ENCODE results near the gene SRPRA.
"Not testable (repeated sequence)": the region's sequence is repeated elsewhere in the genome, so short reads cannot be mapped to it uniquely, and the experiment has no call there.

SRPRA gene, protein sequence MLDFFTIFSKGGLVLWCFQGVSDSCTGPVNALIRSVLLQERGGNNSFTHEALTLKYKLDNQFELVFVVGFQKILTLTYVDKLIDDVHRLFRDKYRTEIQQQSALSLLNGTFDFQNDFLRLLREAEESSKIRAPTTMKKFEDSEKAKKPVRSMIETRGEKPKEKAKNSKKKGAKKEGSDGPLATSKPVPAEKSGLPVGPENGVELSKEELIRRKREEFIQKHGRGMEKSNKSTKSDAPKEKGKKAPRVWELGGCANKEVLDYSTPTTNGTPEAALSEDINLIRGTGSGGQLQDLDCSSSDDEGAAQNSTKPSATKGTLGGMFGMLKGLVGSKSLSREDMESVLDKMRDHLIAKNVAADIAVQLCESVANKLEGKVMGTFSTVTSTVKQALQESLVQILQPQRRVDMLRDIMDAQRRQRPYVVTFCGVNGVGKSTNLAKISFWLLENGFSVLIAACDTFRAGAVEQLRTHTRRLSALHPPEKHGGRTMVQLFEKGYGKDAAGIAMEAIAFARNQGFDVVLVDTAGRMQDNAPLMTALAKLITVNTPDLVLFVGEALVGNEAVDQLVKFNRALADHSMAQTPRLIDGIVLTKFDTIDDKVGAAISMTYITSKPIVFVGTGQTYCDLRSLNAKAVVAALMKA

DNA sequence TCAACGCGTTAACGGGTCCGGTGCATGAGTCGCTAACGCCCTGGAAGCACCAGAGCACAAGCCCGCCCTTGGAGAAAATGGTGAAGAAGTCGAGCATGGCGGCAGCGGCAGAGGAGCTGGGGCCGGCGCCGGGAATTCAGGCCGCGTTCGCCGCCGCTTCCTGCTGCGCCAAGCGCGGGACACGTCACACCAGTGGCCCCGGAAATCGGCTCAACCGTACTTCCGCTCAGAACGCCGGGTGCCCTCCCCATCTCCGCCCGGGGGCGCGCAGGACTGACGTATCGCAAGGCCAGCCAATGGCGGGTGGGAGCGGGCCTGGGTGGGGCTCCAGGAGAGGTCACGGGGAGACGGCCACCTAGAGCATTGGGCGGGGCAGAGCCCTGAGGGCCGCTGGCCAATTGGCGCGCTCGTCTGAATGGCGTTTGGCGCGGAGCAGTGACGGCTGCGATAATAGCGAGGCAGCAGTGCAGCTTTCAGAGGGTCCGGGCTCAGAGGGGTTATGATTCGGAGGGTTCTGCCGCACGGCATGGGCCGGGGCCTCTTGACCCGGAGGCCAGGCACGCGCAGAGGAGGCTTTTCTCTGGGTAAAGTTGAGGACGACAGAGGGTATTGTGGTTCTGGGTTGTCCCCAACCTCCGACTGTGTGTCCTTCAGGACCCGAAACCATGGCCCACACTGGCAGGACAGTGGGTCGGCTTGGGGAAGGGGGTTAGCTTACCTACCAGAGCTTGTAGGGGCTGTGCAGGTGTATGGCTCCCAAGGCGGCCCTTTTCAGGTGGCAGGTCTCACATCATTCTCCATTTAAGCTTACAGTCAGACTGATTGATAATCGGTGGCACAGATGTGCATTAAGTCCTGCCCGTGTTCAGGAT lies at the start of gene SRPRA, which contains the start of gene FOXRED1:
SRPRA (minus strand) TSS at position 188 of the 872 bp plus-strand sequence; CDS start at position 97, 91 bp downstream.
FOXRED1 (plus strand) TSS at position 447 of the 872 bp plus-strand sequence; CDS start at position 500, 53 bp downstream.
- peak; percentile 100 for DNase-seq

- peak; percentile 30 for DNase-seq
Measured at GRCh38 chr11:126317756-126318573, 49.3 kb upstream of the SRPRA start.

DNA sequence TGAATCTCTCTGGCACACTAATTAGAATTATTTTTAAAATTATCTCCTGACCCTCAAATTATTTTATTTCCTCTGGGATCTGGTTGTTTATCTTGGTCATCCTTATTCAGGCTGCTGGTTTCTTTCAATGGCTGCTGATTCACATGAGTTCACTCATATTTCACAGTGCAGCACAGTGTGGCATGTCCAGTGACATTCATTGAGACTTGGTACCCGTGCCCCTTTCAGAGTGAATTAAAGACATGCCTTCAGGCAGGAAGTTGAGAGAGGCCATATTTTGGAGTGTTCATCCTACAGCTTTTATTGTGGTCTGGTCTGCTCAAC lies 48.7 kb upstream of the SRPRA start:
- no peak for DNase-seq

GRCh38 chr11:126313826-126314225 lies 45.1 kb upstream of the SRPRA start:
- DNase-seq: no peak

DNA sequence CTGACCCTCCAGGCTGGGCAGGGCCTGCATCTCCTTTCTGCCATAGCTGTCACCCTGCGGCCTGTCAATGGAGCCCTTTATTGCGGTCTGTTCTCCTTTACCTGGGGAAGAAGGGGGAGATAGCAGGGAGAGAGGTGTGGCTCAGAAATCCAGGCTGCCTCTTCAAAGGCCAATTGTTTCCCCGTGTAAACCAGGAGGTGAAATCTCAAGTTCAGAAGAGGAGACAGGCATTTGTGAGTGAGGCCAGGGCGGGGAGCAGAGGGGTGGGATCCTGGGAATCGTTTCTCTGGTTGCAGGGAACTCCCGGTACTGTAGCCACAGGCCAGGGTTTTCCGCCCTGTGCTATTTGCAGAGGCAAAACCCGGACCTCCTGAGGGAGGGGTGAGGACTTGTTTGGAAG lies 44.3 kb upstream of the SRPRA start:
- no peak for DNase-seq

- DNase-seq: no peak
Measured at GRCh38 chr11:126311401-126312291, 43.0 kb upstream of the SRPRA start.

GRCh38 chr11:126310992-126311310 lies 42.3 kb upstream of the SRPRA start:
- DNase-seq: no peak

DNA sequence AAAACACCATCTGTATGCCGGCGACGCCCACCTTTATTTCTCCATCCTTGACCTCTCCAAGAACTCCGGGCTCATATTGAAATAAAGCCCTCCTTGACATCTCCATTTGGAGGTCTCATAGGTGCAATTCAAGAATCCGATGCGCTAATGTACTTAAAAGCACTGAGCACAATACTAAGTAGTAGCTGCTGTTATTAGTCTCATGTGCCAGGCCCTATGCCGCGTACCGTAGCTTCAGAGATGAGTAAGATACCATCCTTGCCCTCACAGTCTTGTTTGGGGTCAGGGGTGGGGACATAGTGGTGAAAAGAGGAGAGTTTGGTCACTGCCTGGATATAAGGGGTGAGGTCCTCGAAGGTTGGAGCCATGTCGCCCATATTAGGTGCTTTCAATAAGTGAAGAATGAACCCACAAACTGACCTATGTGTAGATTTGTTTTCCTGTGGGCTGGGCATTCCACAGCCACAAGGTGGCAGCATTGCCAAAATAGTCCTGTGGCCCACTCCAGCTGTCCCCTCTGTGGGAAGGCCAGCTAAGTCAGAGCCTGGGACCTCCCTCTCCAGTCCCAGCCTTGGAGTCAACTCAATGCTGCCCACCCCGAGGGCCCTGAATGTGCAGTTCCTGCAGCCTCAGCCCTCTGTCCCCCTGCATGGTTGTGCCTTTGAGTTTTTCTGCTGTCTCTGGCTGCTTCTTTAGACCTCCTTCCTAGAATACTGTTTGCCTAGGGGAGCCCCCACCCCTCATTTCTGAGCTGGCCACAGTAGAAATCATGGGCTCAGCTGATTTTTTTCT lies 41.7 kb upstream of the SRPRA start:
- DNase-seq: peak; percentile 55

- DNase-seq: not testable (repeated sequence)
Measured at GRCh38 chr11:126308771-126309170, 40.1 kb upstream of the SRPRA start.

GRCh38 chr11:126308271-126308671 lies 39.6 kb upstream of the SRPRA start:
- no peak for DNase-seq

- no peak for DNase-seq
Measured at GRCh38 chr11:126307706-126308105, 39.0 kb upstream of the SRPRA start.

DNA sequence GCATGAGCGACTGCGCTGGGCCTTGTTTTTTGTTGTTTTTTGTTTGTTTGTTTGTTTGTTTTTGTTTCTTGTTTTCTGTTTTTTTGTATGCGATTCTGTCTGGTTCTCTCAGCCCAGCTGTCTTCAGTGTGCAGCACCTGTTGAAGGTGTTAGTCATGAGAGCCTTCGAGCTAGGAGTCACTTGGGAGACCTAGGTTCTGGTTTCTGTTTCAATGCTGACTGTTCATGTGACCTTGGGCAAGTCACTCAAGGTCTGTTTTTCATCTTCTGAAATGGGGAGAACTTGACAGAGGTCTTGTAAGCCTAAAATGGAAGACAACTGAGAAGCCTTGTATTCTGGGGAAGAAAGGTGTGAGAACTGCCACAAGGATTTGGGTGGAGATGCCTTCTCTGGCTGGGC lies 37.0 kb upstream of the SRPRA start:
- DNase-seq: peak; percentile 52

DNA sequence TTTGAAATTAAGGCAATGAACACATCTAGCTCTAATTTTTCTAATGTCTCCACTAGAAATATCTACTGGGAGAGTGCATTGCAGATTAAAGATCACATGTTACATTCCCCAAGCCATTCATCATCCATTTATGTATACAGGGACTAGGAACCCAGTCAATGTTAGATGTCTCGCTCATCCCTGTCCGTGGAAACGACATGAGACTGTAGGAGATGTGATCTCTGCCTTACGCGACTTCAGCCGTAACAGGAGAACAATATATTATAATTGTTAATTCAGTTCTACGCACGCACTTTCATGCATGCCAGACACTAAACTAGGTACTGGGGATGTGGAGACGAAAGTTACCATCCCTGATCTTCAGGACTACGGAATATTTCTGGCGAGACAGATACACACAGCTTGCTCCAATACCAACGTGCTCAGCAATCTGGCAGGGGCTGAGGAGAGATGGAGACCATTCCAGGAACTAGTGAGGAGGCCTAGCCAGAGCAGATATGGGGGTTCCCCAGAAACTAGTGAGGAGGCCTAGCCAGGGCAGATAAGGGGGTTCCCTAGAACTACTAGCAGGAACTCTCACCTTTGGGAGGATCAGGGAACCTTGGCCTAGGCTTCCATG lies 35.9 kb upstream of the SRPRA start:
- no peak for DNase-seq

DNA sequence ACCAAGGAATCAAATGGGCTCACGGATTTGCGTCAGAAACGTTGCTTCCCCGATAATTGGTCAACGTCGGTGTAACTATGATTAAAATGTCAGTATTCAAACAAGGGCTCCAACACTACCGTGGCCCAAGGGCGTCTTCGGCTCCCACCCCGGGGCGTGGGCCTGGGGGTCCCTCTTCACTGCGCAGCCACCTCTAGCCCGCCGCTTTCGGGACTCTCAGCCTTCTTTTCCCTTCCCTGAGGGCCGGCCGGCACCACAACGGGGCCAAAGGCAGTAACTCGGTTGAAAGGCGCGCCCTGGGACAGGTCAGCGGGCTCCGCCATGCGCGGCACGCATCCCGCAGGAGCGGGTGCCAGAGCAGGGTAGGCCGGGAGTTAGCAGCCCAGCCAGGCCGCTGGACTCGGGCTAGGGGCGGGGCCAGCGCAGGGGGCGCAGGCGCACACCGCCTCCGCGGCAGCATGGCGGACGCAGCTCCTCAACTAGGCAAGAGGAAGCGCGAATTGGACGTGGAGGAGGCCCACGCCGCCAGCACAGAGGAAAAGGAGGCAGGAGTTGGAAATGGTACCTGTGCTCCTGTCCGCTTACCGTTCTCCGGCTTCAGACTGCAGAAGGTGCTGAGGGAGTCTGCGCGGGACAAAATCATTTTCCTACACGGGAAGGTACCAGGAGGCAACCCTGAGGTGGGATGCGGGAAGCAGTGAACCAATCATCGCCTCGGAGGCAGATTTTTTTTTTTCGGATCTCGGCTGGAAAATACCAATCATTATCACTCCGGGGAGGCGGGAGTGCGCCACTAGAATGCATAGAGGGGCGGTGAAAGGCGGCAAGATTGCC lies 35.1 kb upstream of the SRPRA start, which contains the start of gene DCPS:
DCPS (plus strand) TSS at position 438 of the 834 bp plus-strand sequence; CDS start at position 459, 21 bp downstream.
- peak; percentile 87 for DNase-seq

DNA sequence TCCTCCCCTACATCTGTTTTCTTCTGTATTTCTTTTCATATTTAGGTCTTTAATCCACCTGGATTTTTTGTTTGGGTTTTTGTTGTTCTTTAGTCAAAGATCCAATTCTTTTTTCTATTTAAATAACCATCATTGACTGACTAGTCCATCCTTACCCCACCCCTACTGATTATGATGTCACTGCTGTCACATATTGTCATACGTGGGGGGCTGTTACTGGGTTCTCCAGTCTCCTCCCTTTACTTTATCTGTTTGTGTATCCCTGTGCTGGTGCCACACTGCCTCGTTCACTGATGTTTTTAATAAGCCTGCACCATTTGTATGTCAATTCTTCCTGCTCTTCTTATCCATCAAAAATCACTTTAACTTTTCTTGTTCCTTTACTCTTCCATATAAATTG lies 28.3 kb upstream of the SRPRA start:
- DNase-seq: no peak

- DNase-seq: no peak
Measured at GRCh38 chr11:126293726-126294125, 25.0 kb upstream of the SRPRA start.

DNA sequence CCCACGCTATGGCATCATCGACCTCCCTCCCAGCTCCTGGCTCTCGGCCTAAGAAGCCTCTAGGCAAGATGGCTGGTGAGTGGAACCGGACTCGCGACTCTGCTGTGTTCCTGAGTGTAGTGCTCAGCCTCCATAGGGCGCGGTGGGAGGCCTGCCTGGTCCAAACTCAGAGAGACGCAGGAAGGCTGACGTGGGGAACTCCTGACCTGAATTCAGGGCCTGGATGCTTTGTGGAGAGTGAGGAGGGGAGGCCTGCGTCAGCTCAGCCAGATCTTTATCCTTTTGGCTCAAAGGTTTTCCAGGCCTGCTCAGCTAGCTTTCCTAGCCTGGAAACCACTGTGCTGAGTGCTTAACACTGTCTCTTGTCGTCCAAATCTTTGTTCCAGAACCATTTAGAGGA lies 22.2 kb upstream of the SRPRA start:
- no peak for DNase-seq

DNA sequence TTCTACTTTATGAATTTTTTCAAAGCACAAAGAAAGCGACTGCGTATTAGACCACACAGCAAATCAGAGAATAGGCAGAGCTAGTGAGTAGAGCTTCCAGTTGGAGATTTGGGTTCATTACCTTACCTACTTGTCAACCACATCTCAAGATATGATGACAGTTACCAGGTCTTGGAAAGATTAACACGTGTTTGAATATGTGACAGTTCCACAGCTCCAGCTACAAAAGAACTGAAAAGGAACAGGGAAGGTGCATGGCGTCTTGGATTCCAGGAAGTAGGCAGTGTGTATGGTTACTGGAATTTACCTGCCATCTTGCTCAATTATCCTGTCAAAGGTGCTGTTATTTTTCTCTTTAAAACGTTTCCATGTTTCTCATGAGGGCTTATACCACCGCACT lies 19.5 kb upstream of the SRPRA start:
- no peak for DNase-seq

DNA sequence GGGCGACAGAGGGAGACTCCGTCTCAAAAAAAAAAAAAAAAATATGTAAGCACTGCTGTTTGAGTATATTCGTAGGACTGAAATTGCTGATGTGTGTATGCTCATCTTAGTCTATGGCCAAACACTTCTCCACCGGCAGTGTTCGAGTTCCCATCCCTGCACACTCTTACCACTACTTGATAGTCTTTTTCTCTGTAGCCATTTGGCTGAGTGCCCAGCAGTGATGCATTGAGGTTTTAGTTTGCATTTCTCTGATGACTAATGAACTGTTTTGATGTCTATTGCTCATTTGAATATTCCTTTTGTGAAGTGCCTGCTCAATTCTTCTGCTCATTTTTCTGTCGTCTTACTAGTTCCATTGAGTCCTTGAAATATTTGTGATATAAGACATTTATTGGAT lies 16.1 kb upstream of the SRPRA start:
- peak; percentile 90 for DNase-seq
